Activated CD4-positive, alpha-beta T cell treated with anti-CD3 and anti-CD28 coated beads, Interleukin-10, Interleukin-2, amounts not matched to agents 100 ng/mL and 50 ng/mL, durations not matched to agents 16 hours and 8 hours (primary cell): ENCODE data around the gene ARMC8.

ENCODE experiments used
- DNase-seq: peaks from one replicate; pipeline ENCODE4 v3.0.0-alpha.2; 2020

ARMC8 gene

GRCh38 chr3:138200424-138200823 lies 13.3 kb downstream of the ARMC8 start:
- no peak for DNase-seq

- no peak for DNase-seq
Measured at GRCh38 chr3:138202945-138203701, 16.0 kb downstream of the ARMC8 start.

- no peak for DNase-seq
Measured at GRCh38 chr3:138203938-138204337, 16.8 kb downstream of the ARMC8 start.

GRCh38 chr3:138205527-138205926 lies 18.4 kb downstream of the ARMC8 start:
- no peak for DNase-seq

- no peak for DNase-seq
Measured at GRCh38 chr3:138206196-138206595, 19.1 kb downstream of the ARMC8 start.

- DNase-seq, result no peak
Measured at GRCh38 chr3:138210528-138210927, 23.4 kb downstream of the ARMC8 start.

- no peak for DNase-seq
Measured at GRCh38 chr3:138213398-138214085, 26.4 kb downstream of the ARMC8 start.

- DNase-seq, result peak; percentile 56
Measured at GRCh38 chr3:138219255-138219654, 32.2 kb downstream of the ARMC8 start.

GRCh38 chr3:138220242-138220641 lies 33.1 kb downstream of the ARMC8 start:
- DNase-seq, result no peak

- no peak for DNase-seq
Measured at GRCh38 chr3:138220788-138221187, 33.7 kb downstream of the ARMC8 start.

GRCh38 chr3:138222131-138222941 lies 35.2 kb downstream of the ARMC8 start:
- DNase-seq, result no peak

GRCh38 chr3:138222942-138223287 lies 35.8 kb downstream of the ARMC8 start:
- DNase-seq, result peak; percentile 23

GRCh38 chr3:138227650-138228049 lies 40.5 kb downstream of the ARMC8 start:
- DNase-seq, result no peak

GRCh38 chr3:138230525-138230924 lies 43.4 kb downstream of the ARMC8 start:
- peak; percentile 45 for DNase-seq

GRCh38 chr3:138232705-138233364 lies 45.7 kb downstream of the ARMC8 start:
- DNase-seq, result no peak

GRCh38 chr3:138234401-138235179 lies 47.5 kb downstream of the ARMC8 start:
- DNase-seq, result peak; percentile 71

GRCh38 chr3:138238711-138239110 lies 51.6 kb downstream of the ARMC8 start:
- no peak for DNase-seq

- no peak for DNase-seq
Measured at GRCh38 chr3:138241061-138241460, 54.0 kb downstream of the ARMC8 start.

- no peak for DNase-seq
Measured at GRCh38 chr3:138241676-138242075, 54.6 kb downstream of the ARMC8 start.

- no peak for DNase-seq
Measured at GRCh38 chr3:138242466-138242865, 55.4 kb downstream of the ARMC8 start.

GRCh38 chr3:138245026-138245425 lies 57.9 kb downstream of the ARMC8 start:
- peak; percentile 46 for DNase-seq

- no peak for DNase-seq
Measured at GRCh38 chr3:138249636-138250035, 62.5 kb downstream of the ARMC8 start.
